Bladder microvascular endothelial cell (primary cell): ENCODE data around the gene DNAJC27. TPM values are rescaled to one million over a fixed set of nuclear protein-coding genes. Genes with fewer than 3 reads are reported as not detected.

Source experiments
- total RNA-seq: library from RNA; depleted of rRNA; stranded (reverse); fragments of >200 nt; gene quantifications from 2 replicates; pipeline ENCODE4 v1.2.3, GENCODE V29; 2014

Gene DNAJC27
- 1.6 and 3.2 TPM in 2 replicates for total RNA-seq

DNA sequence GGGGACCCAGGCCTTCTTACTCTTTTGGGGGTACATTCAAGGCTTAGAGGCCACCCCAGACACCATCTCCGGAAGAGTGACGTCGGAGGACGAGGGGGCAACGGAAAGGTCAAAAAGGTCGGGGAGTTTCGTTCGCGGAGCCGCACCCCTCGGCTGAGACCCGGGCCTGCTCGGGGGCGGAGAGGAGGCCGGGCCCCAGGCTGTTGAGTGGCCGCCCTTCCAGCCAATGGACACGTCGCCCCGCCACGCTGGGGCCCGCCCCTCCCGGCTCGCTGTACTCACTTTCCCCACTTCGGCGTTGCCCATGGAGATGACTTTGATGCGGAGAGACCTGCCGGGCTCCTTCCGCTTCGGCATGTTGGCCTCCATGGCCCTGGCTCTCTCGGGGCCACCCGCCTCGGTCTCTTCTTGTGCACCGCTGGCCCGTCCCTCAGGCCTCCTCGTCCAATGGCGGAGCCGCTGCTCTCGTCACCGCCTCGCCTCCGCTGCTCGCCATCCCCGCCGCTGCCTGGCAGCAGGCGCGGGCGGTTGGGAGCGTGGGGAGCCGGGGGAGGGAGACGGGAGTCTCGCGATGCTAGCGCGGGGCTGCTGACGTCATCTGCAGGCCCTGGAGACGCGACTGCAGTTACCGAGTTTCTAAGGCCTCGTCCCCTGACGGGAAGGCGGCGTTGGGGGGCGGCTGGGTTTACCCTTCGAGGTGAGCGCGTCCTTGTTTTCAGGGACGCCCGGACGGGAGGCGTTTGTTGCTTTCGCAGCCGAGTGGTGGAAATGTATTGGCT is at the start of gene DNAJC27:
DNAJC27 (minus strand) TSS at position 420 of the 779 bp plus-strand sequence; CDS start at position 369, 51 bp downstream.

DNA sequence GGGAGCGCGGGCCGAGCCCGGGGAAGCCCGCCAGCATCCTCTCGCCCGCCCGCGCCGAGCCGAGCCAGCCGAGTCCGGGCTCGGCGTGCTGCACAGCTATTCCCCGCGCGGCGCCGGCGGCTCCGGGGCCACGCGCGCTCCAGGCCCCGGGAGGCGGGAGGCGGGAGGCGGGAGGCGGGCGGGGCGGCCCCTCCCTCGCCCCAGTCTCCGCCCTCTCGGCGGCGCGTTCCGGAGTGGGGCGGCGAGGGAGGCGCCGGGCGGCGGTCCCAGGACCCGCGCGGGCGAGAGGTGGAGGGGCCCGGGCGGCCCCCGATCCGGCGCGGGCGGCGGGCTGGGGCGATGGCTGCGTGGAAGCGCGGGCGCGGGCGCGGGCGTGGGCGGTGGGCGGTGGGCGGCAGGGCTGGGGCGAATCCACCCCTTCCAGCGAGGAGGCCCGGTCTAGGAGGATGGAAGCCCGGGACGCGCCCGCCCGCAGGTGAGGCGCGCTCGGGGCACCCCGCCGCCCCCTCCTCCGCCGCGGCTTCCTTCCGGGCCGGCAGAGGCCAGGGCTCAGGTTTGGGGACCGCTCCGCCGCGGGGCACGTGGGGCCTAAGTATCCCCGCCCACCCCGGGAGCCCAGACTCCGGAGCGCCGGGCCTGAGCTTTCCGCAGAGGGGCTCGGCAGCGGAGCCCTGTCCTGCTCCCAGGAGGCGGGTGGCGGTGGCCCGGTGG is 51.5 kb downstream of the DNAJC27 start, which contains the start of gene ADCY3:
ADCY3 (minus strand) TSS at position 140 of the 711 bp plus-strand sequence. CDS start 1,250 bp downstream, outside the sequence.

Other genes starting within 250 kb of the DNAJC27 start
- 26.3 and 37.2 TPM in 2 replicates for gene PTRHD1, start 178.6 kb downstream of the DNAJC27 start, total RNA-seq
- 13.9 and 16.7 TPM in 2 replicates for gene CENPO, start 178.5 kb downstream of the DNAJC27 start, total RNA-seq
- gene ADCY3, start 51.7 kb downstream of the DNAJC27 start, total RNA-seq, result 24.3 and 25.8 TPM in 2 replicates
- gene EFR3B, start 70.1 kb upstream of the DNAJC27 start, total RNA-seq, result 0.49 and 2.2 TPM in 2 replicates
- gene POMC, start 196.6 kb upstream of the DNAJC27 start, total RNA-seq, result 0.76 and 1.5 TPM in 2 replicates